Neural cell (in vitro differentiated cells): ENCODE measurements around the gene DNM3. TPM values are rescaled to one million over a fixed set of nuclear protein-coding genes. Genes with fewer than 3 reads are reported as not detected.

Experiments
- H2AFZ ChIP-seq: fragments of 200-600, 300-800 bp; sonication (generic), shearing (Covaris generic); 2 replicates; pipeline ENCODE4 v1.6.0; 2014; ENCODE audit warnings: low read depth, mild to moderate bottlenecking, antibody characterized with exemption, low read length, moderate library complexity
- H3F3A ChIP-seq: fragments of 200-600 bp; shearing (Covaris generic); 2 replicates; pipeline ENCODE4 v1.6.1; 2016; ENCODE audit warnings: mild to moderate bottlenecking, moderate library complexity, mixed read lengths, antibody characterized with exemption, low read length; ENCODE audit not compliant: insufficient read depth, poor library complexity, severe bottlenecking
- H3K27ac ChIP-seq: fragments of 200-600, 300-800 bp; sonication (generic), shearing (Covaris generic); 2 replicates; pipeline ENCODE4 v1.5.1; 2014; ENCODE audit warnings: mild to moderate bottlenecking, low read length, moderate library complexity
- H3K27me3 ChIP-seq: fragments of 300-800, 200-600 bp; sonication (generic), shearing (Covaris generic); 2 replicates; pipeline ENCODE4 v1.6.0; 2014; ENCODE audit warnings: mild to moderate bottlenecking, low read depth, low read length, moderate library complexity; ENCODE audit not compliant: insufficient read depth
- H3K36me3 ChIP-seq: fragments of 300-800, 200-600 bp; sonication (generic), shearing (Covaris generic); 2 replicates; pipeline ENCODE4 v1.5.1; 2014; ENCODE audit warnings: mild to moderate bottlenecking, antibody characterized with exemption, low read length, moderate library complexity; ENCODE audit not compliant: insufficient read depth
- H3K4me2 ChIP-seq: fragments of 300-800, 200-600 bp; sonication (generic), shearing (Covaris generic); 2 replicates; pipeline ENCODE4 v1.6.0; 2014; ENCODE audit warnings: mild to moderate bottlenecking, low read length
- H3K4me3 ChIP-seq: fragments of 300-800, 200-600 bp; sonication (generic), shearing (Covaris generic); 2 replicates; pipeline ENCODE4 v1.5.1; 2014; ENCODE audit warnings: mild to moderate bottlenecking, low read length, moderate library complexity
- H3K79me2 ChIP-seq: fragments of 200-600 bp; shearing (Covaris generic); replicated peaks from 2 replicates; pipeline ENCODE4 v1.6.0; 2014; ENCODE audit warnings: mild to moderate bottlenecking, low read length, moderate library complexity; ENCODE audit not compliant: insufficient read depth
- H3K9ac ChIP-seq: fragments of 300-800, 200-600 bp; sonication (generic), shearing (Covaris generic); 2 replicates; pipeline ENCODE4 v1.6.1; 2016; ENCODE audit warnings: mild to moderate bottlenecking, low read length, mixed read lengths
- H3K9me2 ChIP-seq: fragments of 200-600 bp; shearing (Covaris generic); 2 replicates; pipeline ENCODE4 v1.6.1; 2016; ENCODE audit warnings: mild to moderate bottlenecking, low read length, mixed read lengths; ENCODE audit not compliant: insufficient read depth
- H3K9me3 ChIP-seq: fragments of 200-600, 300-800 bp; sonication (generic), shearing (Covaris generic); 2 replicates; pipeline ENCODE4 v1.6.1; 2016; ENCODE audit warnings: mild to moderate bottlenecking, mixed run types, low read length, moderate library complexity, mixed read lengths
- H4K20me1 ChIP-seq: fragments of 200-600 bp; shearing (Covaris generic); 2 replicates; pipeline ENCODE4 v1.6.1; 2016; ENCODE audit warnings: mild to moderate bottlenecking, mixed run types; ENCODE audit not compliant: insufficient read depth
- CTCF ChIP-seq: fragments of 450-650 bp; IDR thresholded peaks from 2 replicates; pipeline ENCODE4 v1.5.1; 2014; ENCODE audit warnings: antibody characterized with exemption, mild to moderate bottlenecking, moderate library complexity; ENCODE audit not compliant: poor library complexity, severe bottlenecking
- EP300 ChIP-seq: fragments of 450-650 bp; conservative IDR thresholded peaks from 2 replicates; pipeline ENCODE4 v1.6.1; 2014; ENCODE audit warnings: antibody characterized with exemption, mild to moderate bottlenecking, moderate library complexity; ENCODE audit not compliant: poor library complexity, severe bottlenecking
- EZH2 ChIP-seq: fragments of 200-600, 300-800 bp; shearing (Covaris generic), sonication (generic); IDR thresholded peaks from 2 replicates; pipeline ENCODE4 v1.6.1; 2014; ENCODE audit warnings: antibody characterized with exemption, low read length, borderline replicate concordance, mild to moderate bottlenecking; ENCODE audit not compliant: insufficient read depth, poor library complexity, severe bottlenecking
- MXI1 ChIP-seq: fragments of 450-650 bp; conservative IDR thresholded peaks from 2 replicates; pipeline ENCODE4 v1.6.1; 2014; ENCODE audit warnings: antibody characterized with exemption, mild to moderate bottlenecking; ENCODE audit not compliant: poor library complexity, severe bottlenecking
- POLR2AphosphoS5 ChIP-seq: IDR thresholded peaks from 2 replicates; pipeline ENCODE4 v1.6.1; 2012
- RAD21 ChIP-seq: fragments of 450-650 bp; conservative IDR thresholded peaks from 2 replicates; pipeline ENCODE4 v1.6.1; 2014; ENCODE audit warnings: antibody characterized with exemption, mild to moderate bottlenecking, moderate library complexity
- REST ChIP-seq: IDR thresholded peaks from 2 replicates; pipeline ENCODE4 v1.6.1; 2012; ENCODE audit warnings: borderline replicate concordance
- SMC3 ChIP-seq: fragments of 450-650 bp; conservative IDR thresholded peaks from 2 replicates; pipeline ENCODE4 v1.6.1; 2014; ENCODE audit warnings: antibody characterized with exemption, mild to moderate bottlenecking, moderate library complexity; ENCODE audit not compliant: poor library complexity
- TAF1 ChIP-seq: IDR thresholded peaks from 2 replicates; pipeline ENCODE4 v1.6.1; 2012; ENCODE audit warnings: low read depth
- polyA plus RNA-seq: library from polyadenylated mRNA; depleted of rRNA; stranded (reverse); fragments of >200 nt; gene quantifications from 2 replicates; pipeline ENCODE4 v1.2.3, GENCODE V29; 2014
- small RNA-seq, 3 experiments: library from RNA; depleted of rRNA; stranded (forward); fragments of <200 nt; gene quantifications; one replicate each; pipeline ENCODE3, GENCODE V24; 2012

DNM3 gene
- polyA plus RNA-seq, 1 donor from 2014 or later: 37.1 TPM

GRCh38 chr1:172460887-172461315, 619.6 kb downstream of the DNM3 start:
- H3K79me2 ChIP-seq: no peaks in the 10 kb centered on the region
- no peak overlapping the region for H2AFZ ChIP-seq
- H3K36me3 ChIP-seq: no peaks in the 10 kb centered on the region
- H3K27ac ChIP-seq: no peak overlapping the region
- no peaks in the 10 kb centered on the region for H3K27me3 ChIP-seq
- no peaks in the 10 kb centered on the region for H3K9me3 ChIP-seq
- no peak overlapping the region for H3K4me3 ChIP-seq
- no peaks in the 10 kb centered on the region for H3F3A ChIP-seq
- no peak overlapping the region for H3K4me2 ChIP-seq
- H4K20me1 ChIP-seq: no peaks in the 10 kb centered on the region
- TF ChIP-seq REST: no peak
- no peak for TF ChIP-seq EP300
- TF ChIP-seq CTCF: no peak
- no peak for TF ChIP-seq MXI1
- TF ChIP-seq TAF1: no peak
- TF ChIP-seq SMC3: no peak
- no peak for TF ChIP-seq RAD21
- no peak for TF ChIP-seq POLR2AphosphoS5
- no peak for TF ChIP-seq EZH2
- H3K9ac ChIP-seq: no peak overlapping the region
- no peaks in the 10 kb centered on the region for H3K9me2 ChIP-seq

Small RNA genes within 50 kb of the gene (small RNA-seq; reads per million reads assigned to genes)
- 0 reads per million in 3 experiments for gene MIR199A2
- gene RNU6-157P: 0 reads per million in 3 experiments

Other genes starting within 250 kb of the DNM3 start
- gene MYOCOS, start 219.3 kb upstream of the DNM3 start, polyA plus RNA-seq: not detected in 2 replicates
- not detected in 2 replicates for gene MYOC, start 188.8 kb upstream of the DNM3 start, polyA plus RNA-seq
- gene VAMP4, start 99.4 kb upstream of the DNM3 start, polyA plus RNA-seq: 24.2 and 28.0 TPM in 2 replicates
- gene METTL13, start 59.8 kb upstream of the DNM3 start, polyA plus RNA-seq: 8.4 and 15.6 TPM in 2 replicates